Pancreas (tissue), 10 donors: Measurements from ENCODE around the gene ME3. TPM values are rescaled to one million over a fixed set of nuclear protein-coding genes. Genes with fewer than 3 reads are reported as not detected.

Experiments
- ATAC-seq, 4 donors: fragments of 200-7000 bp; cut with Tn5 transposase; one replicate each; pipeline versions ENCODE4 v1.8.0 to v1.9.1; 2020; ENCODE audit warnings: mild to moderate bottlenecking in 4 of 4, moderate library complexity in 4 of 4
- DNase-seq, 6 donors: peaks; one replicate each; pipeline ENCODE4 v3.0.0-alpha.2; 2020
- FAIRE-seq: peaks from 2 replicates; lab custom pipeline; 2012; peaks lifted over from hg19 to GRCh38; lab: Jason Lieb, UNC
- H3K27ac ChIP-seq, 4 donors: fragments of 200-600 bp; sonication (generic); 1 replicate in 3 of 4; 2 replicates in 1 of 4; pipeline versions ENCODE4 v1.5.0 to v1.8.0; 2020
- H3K27me3 ChIP-seq, 4 donors: fragments of 200-600 bp; one replicate each; pipeline ENCODE4 v1.8.0; 2021
- H3K36me3 ChIP-seq, 3 donors: fragments of 200-600 bp; sonication (generic) in 1 of 3; one replicate each; pipeline versions ENCODE4 v1.5.0 to v1.8.0; 2020 to 2021
- H3K4me1 ChIP-seq, 3 donors: fragments of 200-600 bp; one replicate each; pipeline ENCODE4 v1.8.0; 2021
- H3K4me3 ChIP-seq, 4 donors: fragments of 200-600 bp; sonication (generic) in 2 of 4; one replicate each; pipeline versions ENCODE4 v1.5.0 to v1.8.0; 2020 to 2021
- H3K9me3 ChIP-seq, 4 donors: fragments of 200-600 bp; one replicate each; pipeline ENCODE4 v1.8.0; 2021
- CTCF ChIP-seq, 4 donors: fragments of 200-600 bp; sonication (generic) in 3 of 4; IDR thresholded peaks; one replicate each; pipeline versions ENCODE4 v1.5.0 to v1.8.0; 2021; ENCODE audit warnings: antibody characterized with exemption in 4 of 4
- WGBS, 2 donors: extraction: QIAGEN DNeasy Blood & Tissue Kit; methylation state at CpG; one replicate each; pipeline ENCODE4 v1.1.7; 2013; 5-methylcytosine and 5-hydroxymethylcytosine counted together
- intact Hi-C, 3 donors: fragments of 100-400 bp; cut with DNase I; formaldehyde crosslinking; loops; one replicate each; pipeline versions ENCODE4 v1.11.1 to v1.14.2; 2022
- polyA plus RNA-seq, 2 donors: library from polyadenylated mRNA; stranded (reverse); fragments of 200-250 nt; gene quantifications; one replicate each; pipeline ENCODE4 v1.2.3, GENCODE V29; 2013
- total RNA-seq, 6 donors: library from RNA; stranded (reverse); fragmentation: NEBNext Ultra II Directional in 4 of 6; extraction: Animal tissue kit (Norgen Biotek cat#: 25700) in 4 of 6; gene quantifications; one replicate each; pipeline versions ENCODE4 v1.2.1 to v1.2.4, GENCODE V29; 2021 to 2023
- donor health status: healthy with polysubstance abuse.
- donor health status: DM: no; HTN: no; CAD: no; lungs with moderate emphysema.
- donor health status: DM: no; HTN: no; CAD: no.
- donor health status: control.
- donor health status: control.
- donor health status: Bipolar disorder and iron deficiency.
- donor health status: DM: yes; HTN: yes; CAD: no.
- donor health status: DM: no; HTN: no; CAD: no.
- donor health status: DM: no; HTN: no; CAD: no.
- donor health status: DM: yes; HTN: yes; CAD: no.

The ME3 gene
- total and polyA plus RNA-seq, 8 donors, result 6.5 to 38.8 (median 13.2) TPM

- H3K36me3 ChIP-seq, result no peaks in the 10 kb centered on the region
- intact Hi-C loops, result no loop called here
- no peak for TF ChIP-seq CTCF (IDR thresholded peaks at IDR 0.05)
- no peak overlapping the region for H3K27ac ChIP-seq
- WGBS, 2 donors, result 89 to 91% methylated on average over 2 of the region's 2 CpGs
- ATAC-seq (no peak), DNase-seq (no peak), FAIRE-seq (no peak)
- H3K4me1 ChIP-seq, result peaks cover 4 to 15% (median 12%) of the 10 kb centered on the region in 3 donors
- no peaks in the 10 kb centered on the region for H3K9me3 ChIP-seq
- H3K27me3 ChIP-seq, result no peaks in the 10 kb centered on the region
- H3K4me3 ChIP-seq, result no peak overlapping the region
Observed at GRCh38 chr11:86575927-86576326, 96.5 kb downstream of the ME3 start.

- Histone ChIP-seq H3K9me3 (no peaks in the 10 kb centered on the region), H3K27me3 (no peaks in the 10 kb centered on the region), H3K4me3 (no peak overlapping the region), H3K4me1 (peaks cover 0 to 9% (median 6%) of the 10 kb centered on the region in 3 donors), H3K27ac (no peak overlapping the region), H3K36me3 (no peaks in the 10 kb centered on the region)
- ATAC-seq (no peak), FAIRE-seq (no peak), DNase-seq (no peak)
- TF ChIP-seq CTCF (IDR thresholded peaks at IDR 0.05), result no peak
- 95 to 97% methylated on average over 7 of the region's 7 CpGs for WGBS, 2 donors
- intact Hi-C loops, result no loop called here
Observed at GRCh38 chr11:86575208-86575855, 97.1 kb downstream of the ME3 start.

GRCh38 chr11:86574493-86575207 lies 97.8 kb downstream of the ME3 start:
- ATAC-seq (no peak), FAIRE-seq (no peak), DNase-seq (no peak)
- Histone ChIP-seq H3K4me1 (peaks cover 0 to 9% (median 5%) of the 10 kb centered on the region in 3 donors), H3K36me3 (no peaks in the 10 kb centered on the region), H3K27ac (no peak overlapping the region), H3K9me3 (no peaks in the 10 kb centered on the region), H3K27me3 (no peaks in the 10 kb centered on the region), H3K4me3 (no peak overlapping the region)
- intact Hi-C loops, result no loop called here
- WGBS, 2 donors, result 61 to 71% methylated on average over 5 of the region's 5 CpGs
- no peak for TF ChIP-seq CTCF (IDR thresholded peaks at IDR 0.05)

- WGBS, 2 donors, result 90 to 94% methylated on average over 5 of the region's 5 CpGs
- H3K4me3 ChIP-seq, result no peak overlapping the region
- FAIRE-seq (no peak), ATAC-seq (peak in 1 of 4 donors; percentile 17), DNase-seq (no peak)
- H3K27ac ChIP-seq, result no peak overlapping the region
- intact Hi-C loops, result no loop called here
- H3K36me3 ChIP-seq, result no peaks in the 10 kb centered on the region
- TF ChIP-seq CTCF (IDR thresholded peaks at IDR 0.05), result no peak
- H3K27me3 ChIP-seq, result no peaks in the 10 kb centered on the region
- H3K9me3 ChIP-seq, result no peaks in the 10 kb centered on the region
- H3K4me1 ChIP-seq, result peaks cover 0 to 8% (median 0%) of the 10 kb centered on the region in 3 donors
Observed at GRCh38 chr11:86571273-86571948, 101.0 kb downstream of the ME3 start.
